GM19452 (cell line): ENCODE measurements around the gene AUTS2.
A peak's percentile ranks its signal among the peaks of the same experiment; 100 is the strongest.

Experiments
- ATAC-seq: cut with Tn5 transposase; IDR thresholded peaks from one replicate; pipeline ENCODE4 v1.9.1; 2021; ENCODE audit not compliant: unreplicated experiment

AUTS2 gene

GRCh38 chr7:69813637-69814240 is 215.5 kb downstream of the AUTS2 start:
- ATAC-seq = no peak

- no peak for ATAC-seq
Observed at GRCh38 chr7:69814421-69814962, 216.2 kb downstream of the AUTS2 start.

- no peak for ATAC-seq
Observed at GRCh38 chr7:69816501-69816900, 218.2 kb downstream of the AUTS2 start.

- ATAC-seq = no peak
Observed at GRCh38 chr7:69817121-69817520, 218.8 kb downstream of the AUTS2 start.

GRCh38 chr7:69817841-69818635 is 219.8 kb downstream of the AUTS2 start:
- no peak for ATAC-seq

DNA sequence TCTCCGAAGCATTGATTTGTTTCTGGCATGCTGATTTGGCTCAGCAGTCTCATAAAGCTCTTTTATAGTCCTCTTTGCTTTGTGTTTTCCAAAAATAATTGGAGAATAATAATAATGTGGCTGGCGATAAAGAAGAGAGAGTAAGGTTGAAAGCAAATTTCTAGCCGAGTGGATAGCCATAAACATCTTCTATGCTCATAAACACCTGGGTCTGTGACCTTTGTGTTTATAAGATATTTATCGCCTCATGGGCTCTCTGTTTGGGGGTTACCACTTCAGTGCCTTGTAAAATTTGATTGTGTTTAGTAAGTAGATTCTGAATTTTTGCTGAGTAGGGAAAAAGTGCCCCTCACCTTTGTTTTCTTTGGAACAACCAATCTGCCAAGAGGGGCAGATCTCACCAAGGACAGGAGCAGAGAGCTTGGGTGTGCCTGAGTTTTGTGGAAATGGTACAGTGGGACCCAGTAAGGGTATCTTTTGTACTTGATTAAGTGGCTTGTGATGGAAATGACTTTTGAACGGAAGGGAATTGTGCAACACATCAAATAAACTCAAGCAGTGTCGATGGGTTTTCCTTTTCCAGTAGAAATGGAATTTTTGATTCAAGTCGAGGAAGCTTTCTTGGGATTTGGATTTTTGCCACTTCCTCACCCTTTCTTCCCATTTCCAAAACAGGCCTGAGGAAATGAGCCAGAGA is 220.5 kb downstream of the AUTS2 start:
- no peak for ATAC-seq

DNA sequence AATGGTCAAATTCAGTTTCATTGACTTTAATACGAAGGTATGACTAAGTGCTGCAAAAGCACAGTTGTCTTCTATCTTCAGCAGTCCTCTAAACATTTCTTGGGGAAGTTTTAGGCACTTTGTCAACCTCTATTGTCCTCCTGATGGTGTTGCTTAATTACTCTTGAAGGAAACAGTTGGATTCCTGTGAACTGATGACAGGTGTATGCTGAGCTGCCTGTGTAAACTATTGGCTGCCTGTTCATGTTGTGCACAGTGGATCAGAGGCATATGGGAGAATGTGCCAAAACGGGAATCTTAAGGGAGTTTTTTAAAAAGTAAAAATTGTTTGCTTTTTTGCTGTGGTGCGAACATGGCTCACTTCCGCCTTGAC is 221.0 kb downstream of the AUTS2 start:
- ATAC-seq = no peak

DNA sequence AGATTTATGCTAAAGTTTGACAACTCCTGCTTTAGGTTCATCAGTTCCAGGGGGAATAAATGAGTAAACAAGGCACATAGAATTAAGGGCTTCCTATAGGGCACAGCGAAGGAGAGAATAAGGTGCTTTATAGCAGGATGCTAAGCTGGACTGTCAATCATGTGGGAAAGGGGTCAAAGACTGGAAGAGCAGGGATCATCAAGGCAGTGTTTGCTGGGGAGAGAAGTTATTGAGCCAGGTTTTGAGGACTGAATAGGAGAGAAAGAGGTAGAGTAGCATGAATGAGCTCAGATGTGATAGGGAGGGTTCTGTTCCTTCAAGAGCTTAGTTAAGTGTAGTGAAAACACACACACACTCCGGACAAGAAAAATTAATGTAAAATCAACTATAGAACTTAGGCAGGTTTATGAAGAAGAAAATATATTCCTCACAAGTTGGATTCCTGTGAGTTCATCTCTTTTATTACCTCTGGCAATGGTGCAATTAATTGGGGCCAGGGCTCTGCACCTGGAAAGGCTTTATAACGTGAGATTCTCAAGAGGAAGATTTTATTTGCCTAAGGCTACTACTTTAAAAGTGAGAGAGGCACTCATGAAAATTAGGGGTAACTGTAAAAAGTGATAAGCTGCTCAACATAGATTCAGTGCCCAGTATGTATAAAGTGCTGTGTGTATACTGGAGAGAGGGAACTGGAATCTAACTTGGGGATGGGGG is 222.4 kb downstream of the AUTS2 start:
- ATAC-seq = no peak

DNA sequence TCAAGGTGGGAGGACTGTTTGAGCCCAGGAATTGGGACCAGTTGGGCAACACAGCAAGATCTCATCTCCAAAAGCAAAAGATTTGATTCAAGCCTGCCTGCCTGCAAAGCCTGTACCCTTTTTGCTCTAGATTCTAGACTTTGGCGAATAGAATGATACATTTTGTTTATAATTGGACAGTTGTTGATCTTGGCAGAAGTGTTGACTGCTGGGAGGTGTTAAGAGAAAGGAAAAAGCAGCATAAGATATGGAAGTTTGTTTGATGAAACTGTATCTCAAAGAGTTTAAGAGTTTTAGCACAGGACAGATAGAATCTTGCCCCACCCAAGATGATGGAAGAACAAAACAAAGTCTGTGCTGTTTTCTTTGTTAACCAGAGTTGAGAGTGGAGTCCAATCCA is 224.1 kb downstream of the AUTS2 start:
- ATAC-seq = no peak

DNA sequence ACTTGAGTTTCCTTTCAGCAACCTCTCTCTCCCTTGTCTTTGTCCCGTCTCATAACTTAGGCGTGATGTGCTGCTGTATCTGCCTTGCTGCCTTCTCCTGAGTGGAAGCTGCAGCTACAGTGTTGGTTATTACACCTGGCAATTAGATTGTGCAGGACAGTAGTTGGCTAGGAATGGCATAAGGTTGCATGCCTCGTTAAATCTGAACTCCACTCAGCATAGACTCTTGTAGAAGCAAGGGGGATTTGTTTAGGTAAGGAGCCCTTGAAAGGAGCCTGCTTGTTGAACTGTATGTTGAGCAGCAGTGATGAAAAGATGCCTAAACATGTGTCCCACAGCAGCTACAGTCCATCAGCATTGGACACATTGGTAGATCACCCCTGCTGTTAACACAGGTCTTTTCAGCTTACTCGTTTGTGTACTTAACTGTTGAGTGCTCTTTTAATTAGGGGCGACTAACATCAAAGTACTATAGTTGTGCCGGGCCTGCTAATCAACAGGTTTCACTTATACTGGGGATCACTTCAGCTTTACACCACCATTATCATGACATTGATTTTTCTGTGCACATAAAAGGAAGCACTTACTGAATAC is 225.0 kb downstream of the AUTS2 start:
- no peak for ATAC-seq

DNA sequence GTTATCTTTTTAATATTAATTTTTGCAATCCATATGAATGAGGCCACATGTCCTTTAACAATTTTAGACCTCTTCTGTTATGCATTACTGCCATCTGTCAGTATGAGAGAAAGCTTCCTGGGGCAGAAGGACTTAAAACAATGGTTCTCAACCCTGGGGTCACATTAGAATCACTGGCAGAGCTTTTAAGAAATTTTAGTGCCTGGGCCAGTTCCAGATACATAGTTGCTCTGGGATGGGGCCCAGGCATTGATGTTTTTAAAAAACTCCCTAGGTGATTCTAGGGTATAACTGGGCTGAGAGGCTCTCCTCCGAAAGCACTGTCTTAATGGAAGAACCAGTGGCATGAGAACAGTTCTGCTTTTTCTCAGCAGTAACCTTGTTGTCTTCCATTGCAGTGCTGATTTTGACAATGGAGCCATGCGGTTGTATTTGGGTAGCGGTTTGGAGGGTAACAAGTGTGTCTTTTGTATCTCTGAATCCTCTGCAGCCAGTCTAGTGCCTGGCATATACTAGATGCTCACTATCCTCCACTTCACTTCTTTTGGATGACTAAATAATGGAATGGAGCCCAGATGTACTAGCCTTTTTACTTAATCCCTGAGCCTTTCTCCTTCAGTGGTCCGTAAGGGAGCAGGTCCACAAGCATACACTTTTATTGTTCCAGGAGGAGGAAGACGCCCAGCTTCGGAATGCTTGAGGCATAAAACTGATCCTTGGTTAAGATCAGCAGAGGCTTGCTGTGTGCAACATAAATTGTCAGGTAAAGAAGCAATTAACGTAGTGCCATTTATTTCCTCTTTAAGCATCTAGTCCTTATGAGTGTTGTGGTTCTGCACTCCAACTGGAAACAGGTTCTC is 227.1 kb downstream of the AUTS2 start:
- ATAC-seq = no peak

GRCh38 chr7:69826283-69826682 is 228.0 kb downstream of the AUTS2 start:
- no peak for ATAC-seq

DNA sequence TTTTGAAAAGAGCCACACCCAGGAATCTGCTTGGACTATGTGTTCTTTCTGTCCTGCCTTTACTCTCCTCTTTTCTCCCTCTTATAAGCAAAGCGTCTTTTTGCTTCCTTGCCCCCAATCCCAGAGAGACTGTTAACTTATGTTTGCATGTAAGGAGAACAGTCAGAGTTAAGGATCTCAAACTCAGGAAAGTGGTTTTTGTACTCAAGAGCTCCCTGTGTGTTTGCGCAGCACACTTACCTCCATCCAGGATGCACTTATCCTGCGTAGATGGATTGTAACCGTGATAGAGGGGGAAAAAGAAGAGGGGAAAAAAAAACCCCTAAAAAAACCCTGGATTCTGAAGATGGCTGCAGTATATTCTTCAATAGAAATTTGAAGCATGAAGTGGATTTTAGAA is 228.9 kb downstream of the AUTS2 start:
- ATAC-seq = no peak

DNA sequence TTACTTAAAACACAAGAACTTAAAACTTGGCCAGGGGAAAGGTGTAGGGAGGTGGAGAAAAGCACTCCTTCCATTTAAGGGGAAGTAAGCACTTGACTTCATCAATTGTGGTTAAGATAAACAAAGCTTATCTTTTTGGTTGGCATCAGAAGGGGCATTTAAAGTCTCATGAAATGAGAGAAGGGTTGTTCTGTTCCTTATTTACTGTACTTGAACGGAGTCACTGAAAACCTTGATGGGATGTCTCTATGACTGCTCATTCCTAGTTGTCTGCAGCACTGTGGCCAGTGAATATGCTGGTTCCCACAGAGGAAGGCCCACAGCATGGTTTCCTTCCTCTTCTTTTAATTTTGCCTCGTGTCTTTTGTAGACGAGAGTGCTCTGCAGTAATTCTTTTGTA is 229.3 kb downstream of the AUTS2 start:
- ATAC-seq = no peak

DNA sequence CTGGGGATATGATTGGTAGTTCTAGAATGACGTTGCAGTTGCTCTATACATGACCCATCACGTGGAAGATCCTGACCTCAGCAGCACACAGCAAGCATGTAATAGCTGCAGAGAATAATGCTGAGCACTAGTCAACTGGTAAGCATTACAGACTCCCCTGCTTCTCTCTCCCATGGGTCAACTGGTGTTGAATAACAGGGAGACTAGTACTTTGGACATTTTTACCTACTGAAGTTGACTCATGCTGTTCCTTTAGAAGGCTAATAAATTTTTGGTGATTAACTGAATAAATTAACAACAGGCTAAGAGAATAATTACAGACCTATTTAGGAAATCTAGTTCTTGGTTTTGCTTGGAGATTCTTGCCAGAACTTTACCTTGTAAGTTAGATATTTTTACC is 234.1 kb downstream of the AUTS2 start:
- no peak for ATAC-seq

DNA sequence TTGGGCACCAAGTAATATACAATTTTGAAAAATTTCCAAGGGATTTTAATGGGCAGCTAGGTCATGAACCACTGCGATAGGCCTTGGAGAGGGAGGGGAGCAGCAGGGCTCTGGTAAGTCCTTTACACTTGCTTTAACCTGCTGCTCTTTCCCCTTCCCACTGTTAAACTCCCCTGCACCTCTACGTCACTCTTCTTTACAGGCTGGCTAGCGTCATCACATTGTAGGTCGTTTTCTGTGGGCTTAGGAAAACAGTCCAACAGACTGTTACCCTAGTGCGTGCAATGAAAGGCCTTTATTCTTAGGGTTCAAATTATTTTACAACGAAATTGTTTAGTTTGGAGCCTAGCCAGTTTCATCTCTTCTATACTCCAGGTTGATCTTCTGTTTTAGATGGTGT is 235.7 kb downstream of the AUTS2 start:
- ATAC-seq = no peak

GRCh38 chr7:69836702-69837101 is 238.4 kb downstream of the AUTS2 start:
- no peak for ATAC-seq

- no peak for ATAC-seq
Observed at GRCh38 chr7:69837387-69838068, 239.3 kb downstream of the AUTS2 start.

GRCh38 chr7:69839782-69840181 is 241.5 kb downstream of the AUTS2 start:
- ATAC-seq = peak; percentile 52
